ENCODE measurements around the gene IMP3. TPM values are rescaled to one million over a fixed set of nuclear protein-coding genes. Genes with fewer than 3 reads are reported as not detected.
"Not testable (repeated sequence)": the region's sequence is repeated elsewhere in the genome, so short reads cannot be mapped to it uniquely, and the experiment has no call there.

IMP3 gene, protein sequence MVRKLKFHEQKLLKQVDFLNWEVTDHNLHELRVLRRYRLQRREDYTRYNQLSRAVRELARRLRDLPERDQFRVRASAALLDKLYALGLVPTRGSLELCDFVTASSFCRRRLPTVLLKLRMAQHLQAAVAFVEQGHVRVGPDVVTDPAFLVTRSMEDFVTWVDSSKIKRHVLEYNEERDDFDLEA
- total RNA-seq (2014; rRNA removed; shearing (Covaris generic)): 115 and 126 TPM in 2 replicates

DNA sequence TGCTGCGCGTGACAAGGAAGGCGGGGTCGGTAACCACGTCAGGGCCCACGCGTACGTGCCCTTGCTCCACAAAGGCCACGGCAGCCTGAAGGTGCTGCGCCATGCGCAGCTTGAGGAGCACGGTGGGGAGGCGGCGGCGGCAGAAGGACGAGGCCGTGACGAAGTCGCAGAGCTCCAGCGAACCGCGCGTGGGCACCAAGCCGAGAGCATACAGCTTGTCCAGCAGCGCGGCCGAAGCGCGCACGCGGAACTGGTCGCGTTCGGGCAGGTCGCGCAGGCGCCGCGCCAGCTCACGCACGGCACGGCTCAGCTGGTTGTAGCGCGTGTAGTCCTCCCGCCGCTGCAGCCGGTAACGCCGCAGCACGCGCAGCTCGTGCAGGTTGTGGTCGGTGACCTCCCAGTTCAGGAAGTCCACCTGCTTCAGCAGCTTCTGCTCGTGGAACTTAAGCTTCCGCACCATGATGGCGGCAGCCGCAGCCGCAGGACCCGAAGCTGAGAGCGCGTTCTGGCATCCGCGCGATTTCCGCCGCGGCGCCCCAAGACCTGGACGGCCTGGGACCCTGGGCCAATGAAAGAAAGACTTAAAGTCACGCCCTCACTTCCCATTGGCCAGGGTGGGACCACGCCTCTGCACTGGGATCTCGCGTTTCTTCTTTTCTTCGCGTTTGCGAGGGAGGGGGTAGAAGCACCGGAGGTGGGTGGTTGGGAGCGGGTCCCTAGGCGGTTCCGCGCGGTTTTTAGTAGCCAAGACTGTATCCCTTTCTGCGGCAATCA, at the start of gene IMP3:
TSS of gene IMP3 (minus strand) at position 516 of the 774 bp plus-strand sequence. CDS start at position 460, 56 bp downstream.
- DNase-seq (ENCODE audit: low read depth): peak; percentile 98

DNA sequence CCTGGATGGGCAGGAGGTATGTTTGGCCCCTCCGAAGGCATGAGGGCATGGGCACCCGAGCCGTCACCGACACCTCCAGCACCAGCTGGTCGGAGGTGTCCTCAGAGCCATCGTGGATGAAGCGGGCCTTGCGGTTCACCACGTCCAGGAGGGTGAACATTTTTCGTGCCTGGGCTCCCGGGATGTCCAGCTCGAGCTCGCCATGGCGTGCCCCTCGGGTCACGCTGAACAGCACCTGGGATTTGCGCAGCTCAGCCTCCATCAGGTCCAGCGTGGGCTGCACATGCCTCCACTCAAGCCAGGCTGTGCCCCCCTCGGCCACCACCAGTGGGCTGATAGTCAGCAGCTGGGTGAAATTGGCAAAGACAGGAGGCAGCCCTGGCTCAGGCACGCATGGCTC, 49.4 kb upstream of the IMP3 start:
- DNase-seq (ENCODE audit: low read depth): not testable (repeated sequence)

DNA sequence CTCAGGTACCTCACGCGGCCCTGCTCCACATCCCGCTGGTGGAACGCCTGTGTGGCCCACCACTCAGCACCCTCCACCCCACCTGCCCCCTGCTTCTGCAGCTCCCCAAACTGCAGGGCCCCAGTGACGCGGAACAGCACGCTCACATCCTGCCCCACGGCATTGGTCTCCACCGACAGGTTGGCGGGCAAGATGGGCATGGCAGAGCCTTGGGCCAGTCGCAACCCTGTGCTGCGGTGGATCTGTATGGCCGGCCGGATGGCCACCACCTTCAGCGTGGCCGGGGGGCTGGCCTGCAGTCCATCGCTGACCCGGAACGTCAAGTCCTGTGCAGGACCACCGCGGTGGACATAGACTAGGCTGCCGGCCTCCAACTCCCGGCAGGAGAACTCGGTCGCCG, 48.8 kb upstream of the IMP3 start:
- DNase-seq (ENCODE audit: low read depth): no peak

DNA sequence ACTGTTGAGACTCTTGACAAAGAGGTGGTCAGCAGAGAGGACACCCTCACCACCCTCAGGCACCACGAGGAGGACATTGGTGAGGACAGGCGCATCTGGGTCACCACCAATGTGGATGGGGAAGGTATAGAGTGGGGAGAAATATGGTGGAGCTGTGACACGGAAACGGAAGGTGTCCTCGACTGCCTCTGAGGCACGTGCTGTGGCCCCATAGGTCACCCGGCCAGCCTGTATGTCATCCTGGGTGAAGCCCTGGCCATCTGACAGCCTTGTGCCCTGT, 48.2 kb upstream of the IMP3 start:
- DNase-seq (ENCODE audit: low read depth): no peak

DNA sequence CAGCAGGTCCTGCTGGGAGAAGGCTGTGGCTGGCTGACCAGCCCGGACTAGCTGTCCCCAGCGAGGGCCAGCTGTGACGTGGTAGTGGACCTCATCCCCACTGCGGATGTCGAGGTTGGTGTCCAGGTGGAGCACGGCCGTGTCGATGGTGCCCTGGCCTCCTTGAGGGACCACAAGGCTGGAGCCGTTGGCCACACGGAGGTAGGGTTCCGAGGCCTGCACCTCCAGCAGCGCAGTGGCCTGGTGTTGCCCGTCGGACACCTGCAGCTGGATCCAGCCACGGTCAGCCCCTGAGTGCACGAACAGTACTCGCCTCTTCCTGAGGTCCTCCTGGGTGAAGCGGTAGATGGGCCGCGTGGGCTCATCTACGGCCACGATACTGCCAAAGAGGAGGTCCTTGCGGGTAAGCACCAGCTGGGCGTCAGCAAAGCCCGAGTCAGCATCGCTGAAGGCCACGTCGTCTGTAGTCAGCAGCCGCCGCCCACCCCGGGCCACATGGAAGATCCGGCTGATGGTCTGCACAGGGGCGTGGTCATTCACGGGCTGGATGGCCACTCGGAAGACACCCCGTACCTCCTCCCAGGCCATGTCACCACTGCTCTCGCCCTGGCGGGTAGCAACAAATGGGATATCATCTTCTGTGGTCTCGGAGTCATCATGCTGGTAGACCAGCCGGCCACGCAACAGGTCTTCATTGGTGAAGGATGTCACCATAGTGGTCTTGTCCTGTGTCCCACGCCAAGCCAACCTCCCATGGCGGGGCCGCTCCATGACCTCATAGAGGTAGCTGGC, 47.7 kb upstream of the IMP3 start:
- DNase-seq (ENCODE audit: low read depth): no peak

DNA sequence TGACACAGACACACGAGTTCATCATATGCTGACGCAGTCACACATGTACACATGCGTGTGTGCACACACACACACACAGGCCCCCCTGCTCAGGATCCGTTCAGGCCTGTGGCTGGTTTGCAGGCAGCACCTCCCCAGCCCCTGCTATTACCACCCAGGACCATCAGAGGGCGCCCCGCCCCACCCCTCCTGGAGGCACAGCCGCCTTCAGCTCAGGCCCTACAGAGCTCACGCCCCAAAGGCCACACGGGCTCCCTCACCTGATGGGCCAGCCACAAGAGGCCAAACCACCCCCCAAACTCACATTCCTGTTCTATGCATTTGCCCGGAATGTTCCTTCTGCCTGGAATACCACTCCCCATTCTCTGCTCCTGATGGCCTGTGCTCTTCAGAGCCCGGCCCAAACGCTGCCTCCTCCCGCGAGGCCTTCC, 46.2 kb upstream of the IMP3 start:
- peak; percentile 77 for DNase-seq (ENCODE audit: low read depth)

DNA sequence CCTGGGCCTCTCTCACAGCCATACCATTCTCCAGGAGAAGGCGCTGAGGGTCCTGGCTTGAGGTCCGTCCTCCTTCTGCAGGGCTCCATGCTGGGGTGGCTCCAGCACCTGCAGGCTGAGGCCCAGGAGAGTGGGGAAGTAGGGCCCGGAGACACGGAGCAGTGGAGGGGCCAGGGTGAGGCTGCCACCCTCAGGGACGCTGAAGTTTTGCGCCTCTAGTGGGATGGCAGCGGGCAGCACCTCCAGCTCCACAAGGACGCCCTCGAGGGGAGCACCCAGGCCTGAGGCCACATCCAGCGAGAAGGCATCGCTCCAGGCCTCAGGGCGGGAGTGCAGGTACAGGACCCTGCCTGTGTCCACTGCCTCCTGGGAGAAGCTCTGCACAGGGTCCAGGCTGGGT, 45.2 kb upstream of the IMP3 start:
- no peak for DNase-seq (ENCODE audit: low read depth)

DNA sequence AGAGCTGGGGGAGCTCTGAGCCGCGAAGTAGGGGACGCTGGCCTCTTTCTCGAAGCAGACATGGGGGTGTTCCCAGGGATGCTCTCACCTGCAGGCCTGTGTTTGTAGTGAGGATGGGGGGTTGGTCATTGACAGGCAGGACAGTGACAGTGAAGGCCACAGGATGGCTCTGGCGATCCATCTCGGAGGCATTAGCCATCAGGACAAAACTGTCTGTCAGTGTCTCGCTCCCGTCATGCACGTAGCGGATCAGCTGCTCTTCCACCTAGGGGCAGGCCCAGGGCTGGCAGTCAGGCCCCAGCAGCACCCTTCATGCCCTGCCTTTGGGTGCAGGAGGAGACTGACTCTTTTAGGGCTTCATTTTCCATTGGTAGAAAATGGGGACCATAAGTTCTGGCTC, 44.6 kb upstream of the IMP3 start:
- no peak for DNase-seq (ENCODE audit: low read depth)

DNA sequence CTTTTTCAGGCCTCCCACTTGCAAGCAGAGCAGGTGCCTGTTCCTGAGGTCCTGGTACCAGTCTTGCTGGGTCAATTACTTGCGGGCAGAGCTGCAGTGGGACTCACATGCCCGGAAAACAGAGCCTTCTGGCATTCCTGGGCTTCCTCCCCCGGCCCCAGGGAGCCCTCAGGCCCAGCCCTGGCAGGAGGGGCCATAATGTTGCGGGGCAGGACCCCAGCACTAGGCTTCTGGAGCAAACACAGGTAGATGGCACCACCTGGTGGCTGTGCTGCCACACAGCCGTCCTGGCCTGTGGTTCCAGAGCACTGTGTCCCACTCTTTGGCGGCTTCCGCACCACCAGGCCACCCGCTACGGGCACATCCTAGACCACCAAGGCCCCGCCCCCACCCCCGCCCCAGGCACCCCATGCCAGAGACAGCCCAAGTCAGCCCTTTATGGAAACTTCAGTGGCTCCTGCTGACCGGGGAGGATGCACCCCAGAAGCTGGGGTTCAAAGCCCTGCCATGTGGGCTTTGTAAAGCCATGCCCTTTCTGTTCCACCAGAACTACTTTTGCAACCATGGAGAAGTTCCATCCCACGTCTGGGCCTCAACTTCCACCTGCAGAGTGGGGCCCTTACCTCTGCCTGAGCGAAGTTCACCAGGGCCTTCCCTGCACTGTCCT, 43.8 kb upstream of the IMP3 start:
- peak; percentile 68 for DNase-seq (ENCODE audit: low read depth)

DNA sequence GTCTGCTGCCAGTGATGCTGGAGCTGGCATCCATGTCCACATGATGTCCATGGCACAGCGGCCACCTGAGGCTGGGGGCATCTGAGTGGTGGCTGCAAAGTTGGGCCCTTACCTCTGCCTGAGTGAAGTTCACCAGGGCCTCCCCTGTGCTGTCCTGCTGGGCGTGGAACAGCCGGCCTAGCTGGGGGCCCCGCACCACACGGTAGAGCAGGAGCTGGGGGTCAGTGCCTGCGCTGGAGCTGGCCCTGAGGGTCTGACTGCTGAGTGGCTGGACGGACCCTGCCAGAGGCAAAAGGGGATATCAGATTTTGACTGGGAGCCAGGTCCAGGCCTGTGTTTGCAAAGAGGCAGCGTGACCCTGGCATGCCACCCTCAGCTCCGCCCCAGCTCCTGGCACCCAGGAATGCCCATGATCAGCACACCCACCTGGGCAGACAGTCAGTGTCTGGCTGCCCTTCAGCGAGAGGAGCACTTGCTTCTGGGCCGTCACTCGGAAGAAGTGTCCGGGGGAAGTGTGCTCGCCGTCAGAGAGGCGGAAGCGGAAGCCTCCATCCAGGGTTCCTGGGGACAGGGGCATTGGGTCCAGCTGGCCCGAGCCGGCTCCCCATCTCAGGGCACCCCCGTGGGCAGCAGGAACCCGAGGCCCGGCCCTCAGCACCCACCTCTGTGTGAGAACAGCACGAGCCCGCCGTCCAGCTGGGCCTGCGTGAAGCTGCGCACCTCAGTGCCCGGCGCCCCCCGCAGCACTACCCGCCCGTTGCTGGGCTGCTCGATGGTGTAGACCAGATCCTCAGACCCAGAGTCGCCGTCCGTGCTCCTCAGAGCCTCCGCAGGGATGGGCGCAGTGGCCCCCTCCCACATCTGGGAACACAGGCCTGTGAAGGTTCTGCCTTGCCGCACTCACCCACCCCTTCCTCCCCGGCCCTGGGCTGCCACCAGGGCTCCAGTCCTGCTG, 42.4 kb upstream of the IMP3 start:
- no peak for DNase-seq (ENCODE audit: low read depth)

DNA sequence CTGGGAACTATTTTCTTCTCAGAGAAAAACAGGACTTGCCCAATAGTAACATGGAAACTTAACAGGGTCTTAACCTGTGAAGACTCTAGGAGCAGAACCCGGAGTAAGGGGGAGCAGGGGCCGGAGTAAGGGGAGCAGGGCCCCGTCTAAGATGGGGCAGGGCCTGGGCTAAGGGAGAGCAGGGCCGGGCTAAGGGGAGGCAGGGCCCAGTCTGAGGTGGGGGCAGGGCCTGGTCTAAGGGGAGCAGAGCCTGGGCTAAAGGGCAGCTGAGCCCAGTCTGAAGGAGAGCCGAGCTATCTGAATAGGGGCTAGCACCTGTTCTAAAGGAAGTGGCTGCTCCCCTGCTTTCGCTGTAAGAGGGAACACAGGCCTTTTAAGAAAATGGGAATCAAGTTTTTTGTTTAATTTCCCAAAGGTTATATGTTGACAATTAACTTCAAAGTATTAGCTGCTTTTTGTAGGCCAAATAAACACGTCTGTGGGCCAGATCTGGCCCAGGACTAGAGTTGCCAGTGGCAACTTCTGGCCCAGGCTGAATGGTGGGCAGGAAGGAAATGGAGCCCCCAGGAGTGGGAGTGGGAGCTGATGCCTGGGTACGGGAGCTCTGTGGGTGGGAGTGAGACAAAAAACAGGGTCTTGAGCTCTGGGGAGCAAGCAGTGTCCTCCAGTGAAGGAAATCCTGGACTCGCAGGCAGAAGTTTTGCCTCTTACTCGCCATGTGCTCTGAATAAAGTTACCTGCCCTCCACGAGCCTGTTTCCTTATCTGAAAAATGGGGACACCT, 40.2 kb upstream of the IMP3 start:
- DNase-seq (ENCODE audit: low read depth): no peak

DNA sequence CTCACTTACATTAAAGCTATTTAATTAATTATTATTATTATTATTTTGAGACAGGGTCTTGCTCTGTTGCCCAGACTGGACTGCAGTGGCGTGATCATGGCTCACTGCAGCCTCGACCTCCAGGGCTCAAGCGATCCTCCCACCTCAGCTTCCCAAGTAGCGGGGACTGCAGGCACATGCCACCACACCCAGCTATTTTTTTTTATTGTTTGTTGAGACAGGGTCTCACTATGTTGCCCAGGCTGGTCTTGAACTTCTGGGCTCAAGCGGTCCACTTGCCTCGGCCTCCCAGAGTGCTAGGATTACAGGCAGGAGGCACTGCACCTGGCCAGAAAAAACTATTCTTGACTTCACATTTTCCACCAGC, 38.3 kb upstream of the IMP3 start:
- not testable (repeated sequence) for DNase-seq (ENCODE audit: low read depth)

DNA sequence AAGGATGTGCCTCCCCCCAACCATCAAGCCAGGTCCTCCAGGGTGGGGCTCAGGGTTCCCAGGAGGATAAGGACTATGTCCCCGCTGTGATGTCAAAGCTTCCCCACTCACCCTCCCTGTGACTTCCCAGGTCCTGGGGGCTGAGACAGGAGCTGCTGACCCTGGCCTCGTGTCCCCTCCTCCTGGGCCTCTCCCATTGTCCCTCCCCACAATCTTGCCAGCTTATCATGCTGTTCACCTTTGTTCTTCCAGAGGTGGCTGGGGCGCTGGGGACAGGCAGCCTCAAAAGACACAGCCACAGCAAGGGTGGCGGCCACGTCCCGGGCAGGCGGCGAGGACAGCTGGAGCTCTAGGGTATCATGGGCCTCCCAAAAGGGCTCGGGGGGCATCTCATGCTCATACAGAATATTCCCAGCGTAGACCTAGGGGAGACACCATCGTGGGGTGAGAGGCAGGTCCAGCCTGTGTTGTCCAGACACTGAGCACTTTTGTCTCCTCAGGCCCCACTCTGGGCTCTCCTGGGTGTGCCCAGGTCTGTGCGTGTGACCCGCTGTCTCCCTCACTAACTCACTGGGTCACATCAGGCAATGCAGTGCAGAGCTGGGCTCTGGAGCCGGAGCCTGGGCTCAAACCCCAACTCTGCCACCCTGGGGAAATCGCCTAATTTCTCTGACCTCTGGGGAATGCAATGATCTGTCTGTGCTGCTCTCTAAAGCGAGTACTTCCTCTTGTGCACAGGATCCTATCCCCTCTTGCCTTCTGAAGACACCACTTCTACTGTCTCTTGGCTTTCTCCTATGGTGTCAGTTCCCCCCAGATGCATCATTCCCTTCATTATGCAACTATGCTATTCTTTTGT, 37.7 kb upstream of the IMP3 start:
- DNase-seq (ENCODE audit: low read depth): no peak

DNA sequence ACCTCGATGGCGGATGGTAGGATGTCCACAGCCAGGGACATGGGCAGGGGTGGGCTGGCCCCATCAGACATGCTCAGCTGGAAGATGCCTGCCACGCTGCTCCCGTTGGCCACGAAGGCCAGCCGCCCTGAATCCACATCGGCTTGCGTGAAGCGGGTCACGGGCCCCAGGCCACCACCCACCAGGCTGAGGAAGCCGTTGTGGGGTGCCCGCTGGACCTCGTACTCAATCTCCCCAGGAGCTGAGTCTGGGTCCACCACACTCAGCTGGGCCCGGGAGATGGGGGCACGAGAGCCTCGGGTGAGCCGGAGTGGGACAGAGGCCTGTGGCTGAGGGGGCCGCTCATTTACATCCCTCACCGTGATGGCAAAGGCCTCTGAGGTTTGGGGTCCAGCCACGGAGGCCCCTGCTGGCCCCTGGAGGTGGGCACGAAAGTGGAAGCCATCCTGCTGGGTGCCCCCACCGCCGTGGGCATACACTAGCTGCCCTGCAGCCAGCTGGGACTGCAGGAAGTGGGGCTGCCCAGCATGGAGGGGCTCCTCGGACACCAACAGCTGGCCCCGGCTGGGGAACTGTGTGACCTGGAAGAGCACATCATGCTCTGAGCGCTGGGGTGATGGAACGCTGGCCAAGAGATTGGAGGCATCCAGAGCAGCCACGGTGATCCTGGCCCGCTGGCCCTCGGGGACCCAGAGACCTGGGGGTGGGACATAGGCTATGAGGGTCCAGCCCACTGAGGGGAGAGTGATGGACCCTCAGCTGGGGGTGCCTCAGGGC, 36.9 kb upstream of the IMP3 start:
- DNase-seq (ENCODE audit: low read depth): no peak

DNA sequence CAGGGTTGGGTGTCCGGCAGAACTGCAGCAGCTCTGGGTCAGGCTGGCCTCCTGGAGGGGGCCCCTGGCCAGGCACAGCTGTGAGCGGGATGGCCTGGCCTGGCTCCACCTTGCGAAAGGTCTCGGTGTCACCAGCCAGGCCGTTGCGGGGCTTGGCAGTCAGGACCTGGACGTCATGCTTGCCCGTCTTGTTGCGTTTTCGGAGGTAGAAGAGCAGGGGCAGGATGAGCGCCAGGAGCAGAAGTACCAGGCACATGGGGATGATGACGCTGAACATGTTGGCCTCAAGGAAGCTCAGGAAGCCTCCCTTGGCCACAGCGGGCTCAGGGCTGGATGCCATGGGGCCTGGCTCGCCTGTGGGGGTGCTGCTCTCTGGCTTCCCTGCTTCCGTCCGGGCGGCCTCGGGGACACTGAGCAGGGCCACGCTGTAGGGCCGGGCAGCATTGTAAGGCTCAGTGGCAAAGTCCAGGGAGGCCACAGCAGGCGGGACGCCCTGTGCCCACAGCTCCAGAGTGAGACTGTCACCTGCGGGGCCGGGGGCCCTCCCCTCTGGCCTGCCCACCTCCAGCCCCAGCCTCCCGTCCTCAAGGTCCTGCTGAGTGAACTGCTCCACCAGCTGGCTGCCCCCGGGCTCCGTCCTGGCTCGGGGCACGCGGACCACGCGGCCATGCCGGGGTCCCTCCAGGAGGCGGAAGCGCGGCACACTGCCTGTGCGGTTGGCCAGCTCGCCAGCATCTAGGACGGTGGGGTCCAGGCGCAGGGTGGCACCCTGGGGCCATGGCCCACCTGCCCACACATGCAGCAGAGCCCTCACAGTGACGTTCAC, 35.8 kb upstream of the IMP3 start:
- DNase-seq (ENCODE audit: low read depth): no peak

DNA sequence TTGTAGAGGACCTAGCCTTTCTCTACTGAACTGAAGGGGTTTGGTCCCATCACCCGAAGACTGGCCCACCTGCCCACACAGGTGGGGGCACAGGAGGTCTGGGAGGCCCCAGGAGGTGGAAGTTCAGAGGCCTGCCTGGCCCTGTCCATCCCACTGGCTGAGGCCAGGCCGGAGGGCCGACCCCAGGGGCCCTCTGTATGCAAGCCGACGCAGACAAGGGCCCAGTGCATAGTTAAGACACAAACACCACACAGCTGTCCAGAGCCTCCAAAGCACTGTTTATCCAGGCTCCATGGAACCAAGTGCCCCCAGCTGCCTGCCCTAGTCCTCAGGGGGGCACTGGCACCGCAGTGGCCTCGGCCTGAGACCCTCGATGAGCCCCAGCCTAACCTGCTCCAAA, 34.3 kb upstream of the IMP3 start:
- DNase-seq (ENCODE audit: low read depth): no peak

DNA sequence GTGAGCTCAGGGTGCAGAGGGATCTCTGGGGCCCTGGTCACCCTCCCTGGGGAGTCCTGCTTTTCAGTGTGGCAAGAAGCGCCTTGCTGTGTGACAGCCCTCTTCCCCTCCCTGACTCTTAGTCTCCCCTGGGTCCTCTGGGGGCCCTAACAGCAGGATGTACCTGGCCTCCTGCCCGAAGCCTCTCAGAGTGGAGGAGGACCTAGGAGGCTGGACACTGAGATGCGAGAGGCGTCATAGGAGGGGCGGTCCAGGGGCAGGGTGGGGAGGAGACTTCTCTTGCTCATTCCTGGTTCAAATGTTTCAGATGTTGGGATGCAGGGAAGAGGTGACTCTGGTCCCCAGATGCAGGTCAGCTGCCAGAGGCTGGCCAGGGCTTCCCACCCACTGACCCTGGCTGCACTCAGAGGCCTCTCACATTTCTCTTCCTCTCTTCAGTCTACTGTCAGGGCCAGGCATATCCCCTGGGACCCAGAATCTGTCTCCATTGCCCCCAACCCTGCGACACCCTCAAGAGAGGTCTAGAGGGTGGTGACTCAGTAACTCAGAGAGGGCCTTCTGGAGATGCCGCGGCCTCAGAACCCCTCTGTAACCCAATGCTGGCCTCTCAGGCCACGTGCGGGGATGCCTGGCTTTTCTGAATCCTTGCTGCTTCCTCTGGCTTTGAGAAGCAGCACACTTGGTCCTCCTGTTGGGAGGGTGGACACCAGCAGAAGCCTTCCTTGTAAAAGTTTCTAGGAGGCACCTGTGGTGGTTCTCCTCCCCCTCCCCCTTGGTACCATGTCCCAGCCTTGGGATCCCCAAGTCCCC, 33.6 kb upstream of the IMP3 start:
- peak; percentile 89 for DNase-seq (ENCODE audit: low read depth)
